Left colon (tissue), 2 donors: ENCODE results near the gene NFATC3. TPM values are rescaled to one million over a fixed set of nuclear protein-coding genes. Genes with fewer than 3 reads are reported as not detected.
A peak's percentile ranks its signal among the peaks of the same experiment; 100 is the strongest.

Experiments used
- ATAC-seq: fragments of 200-7000 bp; cut with Tn5 transposase; one replicate; pipeline ENCODE4 v1.9.1; 2020; ENCODE audit warnings: mild to moderate bottlenecking, moderate library complexity
- DNase-seq, 2 donors: peaks; one replicate each; pipeline ENCODE4 v3.0.0-alpha.2; 2020
- intact Hi-C, 2 donors: fragments of 100-400 bp; cut with DNase I in 1 of 2; cut with micrococcal nuclease in 1 of 2; formaldehyde crosslinking; loops; one replicate each; pipeline versions ENCODE4 v1.11.2 to v1.14.0; 2022; cut with DNase I, micrococcal nuclease
- total RNA-seq, 2 donors: library from RNA; stranded (reverse); fragmentation: NEBNext Ultra II Directional; extraction: Animal tissue kit (Norgen Biotek cat#: 25700); gene quantifications; one replicate each; pipeline ENCODE4 v1.2.1, GENCODE V29; 2021
- donor health status: DM: no; HTN: no; CAD: no.
- donor health status: DM: yes; HTN: yes; CAD: no.

Gene NFATC3
- total RNA-seq, 2 donors from 2014 or later = 24.6 to 24.9 TPM

- ATAC-seq (no peak), DNase-seq (no peak)
- intact Hi-C loops = no loop called here
Measured at GRCh38 chr16:68202091-68202519, 116.9 kb downstream of the NFATC3 start.

GRCh38 chr16:68206245-68206644 is 121.1 kb downstream of the NFATC3 start:
- DNase-seq (no peak), ATAC-seq (no peak)
- intact Hi-C loops = no loop called here

GRCh38 chr16:68214726-68215125 is 129.6 kb downstream of the NFATC3 start:
- no peak for DNase-seq
- ATAC-seq = no peak
- intact Hi-C loops = no loop called here

GRCh38 chr16:68215302-68215701 is 130.1 kb downstream of the NFATC3 start:
- DNase-seq (no peak), ATAC-seq (no peak)
- intact Hi-C loops = no loop called here

GRCh38 chr16:68216240-68216639 is 131.1 kb downstream of the NFATC3 start:
- DNase-seq (no peak), ATAC-seq (no peak)
- intact Hi-C loops = no loop called here

GRCh38 chr16:68217506-68217905 is 132.3 kb downstream of the NFATC3 start:
- DNase-seq (no peak), ATAC-seq (no peak)
- intact Hi-C loops = no loop called here

GRCh38 chr16:68219725-68220351 is 134.7 kb downstream of the NFATC3 start:
- DNase-seq (no peak), ATAC-seq (no peak)
- intact Hi-C loops = loop anchor here in 1 of 2 donors (10.0 kb wide), 1 partner anchor 125 kb away; no protein-coding TSS in a partner anchor

- DNase-seq (no peak), ATAC-seq (no peak)
- intact Hi-C loops = loop anchor here in 1 of 2 donors (10.0 kb wide), 1 partner anchor 128 kb away; no protein-coding TSS in a partner anchor
Measured at GRCh38 chr16:68223072-68223471, 137.9 kb downstream of the NFATC3 start.

- intact Hi-C loops = loop anchor here (5.0 to 10.0 kb wide), 2 partner anchors 131 to 139 kb away; partner anchors contain the start of gene NFATC3 (in 1 of the 2)
- DNase-seq = no peak
- ATAC-seq = no peak
Measured at GRCh38 chr16:68226116-68226515, 140.9 kb downstream of the NFATC3 start.

- ATAC-seq (peak; percentile 62), DNase-seq (no peak)
- intact Hi-C loops = loop anchor here (5.0 to 10.0 kb wide), 2 partner anchors 132 to 140 kb away; partner anchors contain the start of gene NFATC3 (in 1 of the 2)
Measured at GRCh38 chr16:68227183-68227793, 142.1 kb downstream of the NFATC3 start.

GRCh38 chr16:68227850-68228553 is 142.8 kb downstream of the NFATC3 start:
- DNase-seq (peak; percentile 59 to 66), ATAC-seq (peak; percentile 38)
- intact Hi-C loops = loop anchor here (5.0 to 10.0 kb wide), 2 partner anchors 133 to 141 kb away; partner anchors contain the start of gene NFATC3 (in 1 of the 2)

GRCh38 chr16:68228652-68229051 is 143.5 kb downstream of the NFATC3 start:
- DNase-seq (no peak), ATAC-seq (no peak)
- intact Hi-C loops = loop anchor here (5.0 to 10.0 kb wide), 2 partner anchors 134 to 141 kb away; partner anchors contain the start of gene NFATC3 (in 1 of the 2)

- no peak for ATAC-seq
- DNase-seq = peak in 1 of 2 donors; percentile 45
- intact Hi-C loops = loop anchor here (5.0 to 10.0 kb wide), 2 partner anchors 135 to 142 kb away; partner anchors contain the start of gene NFATC3 (in 1 of the 2)
Measured at GRCh38 chr16:68229431-68230175, 144.4 kb downstream of the NFATC3 start.

GRCh38 chr16:68230176-68230571 is 145.0 kb downstream of the NFATC3 start:
- intact Hi-C loops = no loop called here
- DNase-seq (no peak), ATAC-seq (no peak)

- ATAC-seq (no peak), DNase-seq (no peak)
- intact Hi-C loops = no loop called here
Measured at GRCh38 chr16:68230956-68231355, 145.8 kb downstream of the NFATC3 start.

- DNase-seq = no peak
- ATAC-seq = no peak
- intact Hi-C loops = no loop called here
Measured at GRCh38 chr16:68231384-68232136, 146.4 kb downstream of the NFATC3 start.

GRCh38 chr16:68232335-68232734 is 147.2 kb downstream of the NFATC3 start:
- intact Hi-C loops = no loop called here
- DNase-seq (peak; percentile 35 to 40), ATAC-seq (no peak)
